WTC11 (cell line): Measurements from ENCODE around the gene MRPS22.

ENCODE experiments used
- FOXK1 ChIP-seq: sonication (generic); formaldehyde crosslinking; IDR thresholded peaks from 2 replicates; pipeline ENCODE4 v1.8.0; 2022; ENCODE audit warnings: mild to moderate bottlenecking, moderate library complexity, missing genetic modification reagents
- JUN ChIP-seq: sonication (generic); formaldehyde crosslinking; IDR thresholded peaks from 2 replicates; pipeline ENCODE4 v1.8.0; 2023; ENCODE audit warnings: mild to moderate bottlenecking, missing genetic modification reagents

DNA sequence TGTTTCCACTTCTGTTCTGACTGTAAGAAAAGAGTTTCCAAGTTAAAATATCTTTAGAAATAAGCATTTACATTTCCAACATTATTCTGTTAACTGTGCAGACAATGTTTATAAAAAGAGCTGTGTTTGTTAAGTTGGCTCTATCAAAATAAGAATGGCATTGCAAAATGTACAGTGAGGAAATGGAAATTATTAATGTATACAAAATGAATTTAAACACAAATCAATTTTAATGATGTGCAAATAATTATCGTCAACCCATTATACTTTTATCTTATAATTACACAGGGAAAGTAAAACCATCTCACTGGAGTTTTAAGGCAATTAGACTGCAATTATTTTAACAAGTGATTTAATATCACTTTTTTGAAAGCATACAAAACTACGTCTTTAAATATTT lies 17.5 kb downstream of the MRPS22 start:
- no peak for TF ChIP-seq FOXK1 (CRISPR knock-in tag)
- TF ChIP-seq JUN (CRISPR knock-in tag), result no peak
